H4 (cell line): ENCODE results near the gene SGPP1. TPM values are rescaled to one million over a fixed set of nuclear protein-coding genes. Genes with fewer than 3 reads are reported as not detected.
"Not testable (repeated sequence)": the region's sequence is repeated elsewhere in the genome, so short reads cannot be mapped to it uniquely, and the experiment has no call there.

Experiments
- DNase-seq: peaks from one replicate; pipeline ENCODE4 v3.0.0-alpha.2; 2015; ENCODE audit warnings: low spot score
- total RNA-seq: library from RNA; depleted of rRNA; stranded (reverse); fragments of >200 nt; shearing (Covaris generic); gene quantifications from 2 replicates; pipeline ENCODE4 v1.2.3, GENCODE V29; 2014; rRNA removed

SGPP1 gene
- total RNA-seq, 1 experiment from 2014 or later = 23.8 TPM

DNA sequence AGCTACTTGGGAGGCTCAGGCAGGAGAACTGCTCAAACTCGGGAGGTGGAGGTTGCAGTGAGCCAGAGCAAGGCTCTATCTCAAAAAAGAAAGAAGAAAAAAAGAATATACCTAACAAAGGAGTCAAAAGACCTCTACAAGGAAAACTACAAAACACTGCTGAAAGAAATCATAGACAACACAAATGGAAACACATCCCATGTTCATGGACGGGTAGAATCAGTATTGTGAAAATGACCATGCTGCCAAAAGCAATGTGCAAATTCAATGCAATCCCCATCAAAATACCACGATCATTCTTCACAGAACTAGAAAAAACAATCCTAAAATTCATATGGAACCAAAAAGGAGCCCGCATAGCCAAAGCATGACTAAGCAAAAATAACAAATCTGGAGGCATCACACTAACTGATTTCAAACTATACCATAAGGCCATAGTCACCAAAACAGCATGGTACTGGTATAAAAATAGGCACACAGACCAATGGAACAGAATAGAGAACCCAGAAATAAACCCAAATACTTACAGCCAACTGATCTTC, 91.7 kb downstream of the SGPP1 start:
- DNase-seq = not testable (repeated sequence)

Other genes with a start within 250 kb of the SGPP1 start
- gene PPP2R5E, start 184.7 kb downstream of the SGPP1 start, total RNA-seq = 15.7 and 16.7 TPM in 2 replicates
- gene WDR89, start 86.2 kb downstream of the SGPP1 start, total RNA-seq = 10.1 and 10.9 TPM in 2 replicates
- 6.1 and 10.3 TPM in 2 replicates for gene SYNE2, start 124.9 kb upstream of the SGPP1 start, total RNA-seq